ENCODE data around the gene KAT5.
"Not testable (repeated sequence)": the region's sequence is repeated elsewhere in the genome, so short reads cannot be mapped to it uniquely, and the experiment has no call there.

Gene KAT5

GRCh38 chr11:65718531-65718930 lies 6.5 kb downstream of the KAT5 start:
- H3K9me3 Mint-ChIP-seq, result no peaks in the 10 kb centered on the region
- ATAC-seq, result no peak
- H3K27me3 Mint-ChIP-seq, result no peaks in the 10 kb centered on the region
- peak overlapping the region; percentile 96 for H3K27ac Mint-ChIP-seq
- H3K4me1 Mint-ChIP-seq, result peaks cover 31% of the 10 kb centered on the region
- DNase-seq, result no peak
- H3K36me3 Mint-ChIP-seq (ENCODE audit: low read depth), result peaks cover 54% of the 10 kb centered on the region
- H3K4me3 Mint-ChIP-seq, result peak overlapping the region; percentile 97

DNA sequence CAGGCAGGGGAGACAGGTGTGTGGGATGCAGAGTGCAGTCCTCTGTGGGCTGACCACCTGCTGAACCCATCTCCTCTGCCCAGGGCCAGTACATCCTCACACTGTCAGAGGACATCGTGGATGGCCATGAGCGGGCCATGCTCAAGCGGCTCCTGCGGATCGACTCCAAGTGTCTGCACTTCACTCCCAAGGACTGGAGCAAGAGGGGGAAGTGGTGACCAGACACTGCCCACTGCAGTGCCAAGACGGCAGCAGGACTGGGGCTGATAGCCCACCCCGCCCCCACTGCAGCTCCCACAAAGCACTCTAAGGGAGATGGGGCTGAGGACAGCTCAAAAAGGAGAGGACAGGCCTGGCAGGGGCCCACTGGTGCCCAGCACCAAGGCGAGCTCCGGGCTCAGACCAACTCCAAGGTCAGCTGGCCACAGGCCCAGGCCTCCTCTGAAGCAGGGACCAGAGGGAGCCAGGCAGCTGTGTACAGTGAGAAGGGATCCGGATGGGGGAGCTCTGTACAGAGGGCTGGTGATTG lies 7.0 kb downstream of the KAT5 start:
- Mint-ChIP-seq H3K4me3 (peak overlapping the region; percentile 97), H3K9me3 (no peaks in the 10 kb centered on the region), H3K4me1 (peaks cover 27% of the 10 kb centered on the region), H3K27ac (peak overlapping the region; percentile 96), H3K27me3 (no peaks in the 10 kb centered on the region), H3K36me3 (ENCODE audit: low read depth) (peaks cover 49% of the 10 kb centered on the region)
- DNase-seq (no peak), ATAC-seq (no peak)

GRCh38 chr11:65719871-65720210 lies 7.8 kb downstream of the KAT5 start:
- DNase-seq (peak; percentile 43), ATAC-seq (peak; percentile 8)
- peaks cover 25% of the 10 kb centered on the region for H3K4me1 Mint-ChIP-seq
- H3K27me3 Mint-ChIP-seq, result no peaks in the 10 kb centered on the region
- H3K36me3 Mint-ChIP-seq (ENCODE audit: low read depth), result peaks cover 43% of the 10 kb centered on the region
- peak overlapping the region; percentile 96 for H3K27ac Mint-ChIP-seq
- H3K9me3 Mint-ChIP-seq, result no peaks in the 10 kb centered on the region
- peak overlapping the region; percentile 97 for H3K4me3 Mint-ChIP-seq

- Mint-ChIP-seq H3K36me3 (ENCODE audit: low read depth) (peaks cover 38% of the 10 kb centered on the region), H3K27ac (peak within 1 kb of the TSS; percentile 96), H3K9me3 (no peaks in the 10 kb centered on the region), H3K4me1 (peaks cover 25% of the 10 kb centered on the region), H3K27me3 (no peaks in the 10 kb centered on the region), H3K4me3 (peak within 1 kb of the TSS; percentile 97)
- peak; percentile 80 for DNase-seq
- peak; percentile 91 for ATAC-seq
Measured at GRCh38 chr11:65720211-65720934, 8.3 kb downstream of the KAT5 start, which contains the start of gene RNASEH2C. Gene RNASEH2C, minus strand, starts transcription at chr11:65720798. Its CDS starts 40 bp downstream, at chr11:65720758.

DNA sequence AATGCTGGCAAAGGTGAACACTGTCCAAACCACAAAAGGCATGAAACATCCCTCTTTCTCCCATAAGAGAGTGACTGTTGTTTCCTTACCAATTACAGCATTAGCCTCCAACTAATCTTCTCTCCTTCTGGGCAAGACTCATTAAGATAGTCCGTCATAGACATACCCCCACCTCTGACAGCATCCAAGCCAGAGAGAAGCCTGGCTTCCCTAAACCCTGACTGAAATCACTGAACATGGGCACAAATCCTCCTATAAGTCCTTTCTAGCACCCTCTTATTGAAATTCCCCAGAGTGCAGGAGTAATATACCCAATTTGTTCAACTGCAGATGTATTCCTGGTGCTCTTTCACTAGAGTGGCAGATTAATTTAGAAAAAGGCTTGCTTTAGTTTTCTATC lies 10.2 kb downstream of the KAT5 start:
- Mint-ChIP-seq H3K27ac (no peak overlapping the region), H3K9me3 (no peaks in the 10 kb centered on the region), H3K4me3 (no peak overlapping the region), H3K4me1 (peaks cover 22% of the 10 kb centered on the region), H3K27me3 (no peaks in the 10 kb centered on the region), H3K36me3 (ENCODE audit: low read depth) (peaks cover 23% of the 10 kb centered on the region)
- no peak for ATAC-seq
- no peak for DNase-seq

- Mint-ChIP-seq H3K4me1 (peaks cover 3% of the 10 kb centered on the region), H3K27ac (no peak overlapping the region), H3K36me3 (ENCODE audit: low read depth) (no peaks in the 10 kb centered on the region), H3K9me3 (no peaks in the 10 kb centered on the region), H3K4me3 (no peak overlapping the region), H3K27me3 (peaks cover 7% of the 10 kb centered on the region)
- DNase-seq (no peak), ATAC-seq (no peak)
Measured at GRCh38 chr11:65726660-65727059, 14.6 kb downstream of the KAT5 start.

DNA sequence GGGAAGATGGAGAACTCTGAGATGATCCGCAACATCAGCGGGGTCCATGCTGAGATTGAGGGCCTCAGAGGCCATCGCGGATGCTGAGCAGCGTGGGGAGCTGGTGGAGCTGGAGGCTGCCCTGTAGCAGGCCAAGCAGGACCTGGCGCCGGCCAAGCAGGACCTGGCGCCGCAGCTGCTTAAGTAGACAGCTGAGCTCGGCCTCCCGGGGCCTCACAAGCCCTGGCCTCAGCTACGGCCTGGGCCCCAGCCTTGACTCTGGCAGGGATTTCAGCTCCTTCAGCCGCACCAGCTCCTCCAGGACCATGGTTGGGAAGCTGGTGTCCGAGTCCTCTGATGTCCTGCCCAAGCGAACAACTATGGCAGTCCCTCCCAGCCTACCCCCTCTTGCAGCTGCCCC lies 15.8 kb downstream of the KAT5 start:
- ATAC-seq, result no peak
- Mint-ChIP-seq H3K4me3 (no peak overlapping the region), H3K36me3 (ENCODE audit: low read depth) (no peaks in the 10 kb centered on the region), H3K9me3 (no peaks in the 10 kb centered on the region), H3K4me1 (no peaks in the 10 kb centered on the region), H3K27me3 (peaks cover 14% of the 10 kb centered on the region), H3K27ac (no peak overlapping the region)
- DNase-seq, result no peak

- Mint-ChIP-seq H3K36me3 (ENCODE audit: low read depth) (no peaks in the 10 kb centered on the region), H3K27me3 (peaks cover 20% of the 10 kb centered on the region), H3K4me1 (no peaks in the 10 kb centered on the region), H3K4me3 (no peak overlapping the region), H3K27ac (no peak overlapping the region), H3K9me3 (no peaks in the 10 kb centered on the region)
- ATAC-seq, result no peak
- no peak for DNase-seq
Measured at GRCh38 chr11:65730461-65730860, 18.4 kb downstream of the KAT5 start.

DNA sequence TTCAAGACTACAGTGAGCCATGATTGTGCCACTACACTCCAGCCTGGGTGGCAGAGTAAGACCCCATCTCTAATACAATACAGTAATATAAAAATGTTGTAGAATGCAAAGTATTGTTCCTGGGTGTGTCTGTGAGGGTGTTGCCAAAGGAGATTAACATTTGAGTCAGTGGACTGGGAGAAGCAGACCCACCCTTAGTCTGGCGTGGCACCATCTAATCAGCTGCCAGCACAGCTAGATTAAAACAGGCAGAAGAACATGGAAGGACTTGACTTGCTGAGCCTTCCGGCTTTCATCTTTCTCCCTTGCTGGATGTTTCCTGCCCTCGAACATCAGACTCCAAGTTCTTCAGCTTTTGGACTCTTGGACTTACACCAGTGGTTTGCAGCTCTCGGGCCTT lies 23.1 kb downstream of the KAT5 start:
- ATAC-seq; H3K4me1 Mint-ChIP-seq; H3K4me3 Mint-ChIP-seq; H3K36me3 Mint-ChIP-seq (ENCODE audit: low read depth); DNase-seq; H3K27ac Mint-ChIP-seq: not testable (repeated sequence)
- H3K9me3 Mint-ChIP-seq, result peaks cover 13% of the 10 kb centered on the region
- peaks cover 27% of the 10 kb centered on the region for H3K27me3 Mint-ChIP-seq

GRCh38 chr11:65736810-65737209 lies 24.8 kb downstream of the KAT5 start:
- Mint-ChIP-seq H3K36me3 (ENCODE audit: low read depth) (peaks cover 3% of the 10 kb centered on the region), H3K4me3 (no peak overlapping the region), H3K9me3 (peaks cover 13% of the 10 kb centered on the region), H3K27me3 (peaks cover 22% of the 10 kb centered on the region), H3K4me1 (no peaks in the 10 kb centered on the region), H3K27ac (no peak overlapping the region)
- ATAC-seq (no peak), DNase-seq (no peak)

DNA sequence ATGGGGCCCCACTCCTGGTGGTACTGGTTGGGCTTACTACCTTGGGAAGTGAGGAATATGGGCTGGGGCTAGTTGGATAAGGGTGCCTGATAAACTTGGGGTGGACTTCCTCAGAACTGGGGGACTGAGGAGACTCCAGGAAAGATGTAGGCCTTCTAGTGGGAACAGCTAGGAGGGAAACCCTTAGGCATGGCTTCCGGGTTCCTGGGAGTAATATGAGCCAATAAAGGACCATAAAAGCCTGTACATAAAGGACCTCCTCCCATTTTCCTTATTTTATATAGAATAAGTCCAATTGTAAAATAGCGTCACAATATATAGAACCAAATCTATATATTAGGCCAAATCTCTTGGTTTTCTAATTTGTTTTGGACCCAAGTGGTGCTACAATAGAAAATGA lies 27.0 kb downstream of the KAT5 start:
- Mint-ChIP-seq H3K27me3 (peaks cover 14% of the 10 kb centered on the region), H3K27ac (no peak overlapping the region), H3K9me3 (peaks cover 13% of the 10 kb centered on the region), H3K4me1 (no peaks in the 10 kb centered on the region), H3K4me3 (no peak overlapping the region), H3K36me3 (ENCODE audit: low read depth) (peaks cover 3% of the 10 kb centered on the region)
- DNase-seq (no peak), ATAC-seq (no peak)

DNA sequence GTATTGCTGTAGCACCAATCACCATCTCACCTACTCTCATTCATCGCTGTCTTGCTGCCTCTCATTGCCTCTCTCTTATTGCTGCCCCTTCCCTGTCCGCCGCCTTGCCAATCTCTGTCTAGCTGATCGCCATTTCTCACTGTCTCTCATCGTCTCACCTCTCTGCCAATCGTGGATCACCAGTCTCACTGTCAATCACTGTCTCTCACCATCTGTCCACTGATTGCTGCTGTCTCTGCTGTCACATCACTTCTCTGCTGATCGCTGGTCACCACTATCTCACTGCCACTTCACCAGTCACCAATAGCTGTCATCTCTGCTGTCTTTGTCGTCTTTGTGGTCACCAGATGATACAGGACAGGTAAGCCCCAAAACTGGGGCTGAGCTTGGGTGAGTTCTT lies 29.1 kb downstream of the KAT5 start:
- ATAC-seq, result no peak
- H3K36me3 Mint-ChIP-seq (ENCODE audit: low read depth), result peaks cover 3% of the 10 kb centered on the region
- no peak for DNase-seq
- peaks cover 13% of the 10 kb centered on the region for H3K9me3 Mint-ChIP-seq
- H3K27me3 Mint-ChIP-seq, result peaks cover 14% of the 10 kb centered on the region
- H3K4me3 Mint-ChIP-seq, result no peak overlapping the region
- no peaks in the 10 kb centered on the region for H3K4me1 Mint-ChIP-seq
- no peak overlapping the region for H3K27ac Mint-ChIP-seq

GRCh38 chr11:65742353-65742752 lies 30.3 kb downstream of the KAT5 start:
- ATAC-seq (no peak), DNase-seq (no peak)
- H3K9me3 Mint-ChIP-seq, result peaks cover 4% of the 10 kb centered on the region
- H3K27me3 Mint-ChIP-seq, result peaks cover 15% of the 10 kb centered on the region
- H3K36me3 Mint-ChIP-seq (ENCODE audit: low read depth), result no peaks in the 10 kb centered on the region
- no peaks in the 10 kb centered on the region for H3K4me1 Mint-ChIP-seq
- H3K4me3 Mint-ChIP-seq, result no peak overlapping the region
- H3K27ac Mint-ChIP-seq, result no peak overlapping the region

DNA sequence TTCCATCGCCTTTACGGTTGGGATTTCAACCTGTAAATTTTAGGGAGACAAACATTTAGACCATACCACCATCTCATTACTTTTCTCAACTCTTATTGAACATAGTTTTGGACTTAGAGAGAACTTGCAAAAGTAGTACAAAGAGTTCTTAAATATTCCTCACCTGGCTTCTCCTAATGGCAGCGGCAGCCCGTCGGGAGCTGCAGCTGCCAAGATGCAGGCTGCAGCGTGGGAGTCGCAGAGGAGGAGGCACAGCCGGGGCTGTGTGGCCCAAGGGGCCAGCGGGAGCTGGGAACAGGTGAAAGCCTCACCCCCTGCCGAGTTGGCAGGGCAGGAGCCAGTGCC lies 31.6 kb downstream of the KAT5 start:
- DNase-seq (no peak), ATAC-seq (no peak)
- H3K27me3 Mint-ChIP-seq, result peaks cover 8% of the 10 kb centered on the region
- H3K4me3 Mint-ChIP-seq, result no peak overlapping the region
- no peaks in the 10 kb centered on the region for H3K36me3 Mint-ChIP-seq (ENCODE audit: low read depth)
- no peak overlapping the region for H3K27ac Mint-ChIP-seq
- H3K4me1 Mint-ChIP-seq, result no peaks in the 10 kb centered on the region
- H3K9me3 Mint-ChIP-seq, result no peaks in the 10 kb centered on the region

DNA sequence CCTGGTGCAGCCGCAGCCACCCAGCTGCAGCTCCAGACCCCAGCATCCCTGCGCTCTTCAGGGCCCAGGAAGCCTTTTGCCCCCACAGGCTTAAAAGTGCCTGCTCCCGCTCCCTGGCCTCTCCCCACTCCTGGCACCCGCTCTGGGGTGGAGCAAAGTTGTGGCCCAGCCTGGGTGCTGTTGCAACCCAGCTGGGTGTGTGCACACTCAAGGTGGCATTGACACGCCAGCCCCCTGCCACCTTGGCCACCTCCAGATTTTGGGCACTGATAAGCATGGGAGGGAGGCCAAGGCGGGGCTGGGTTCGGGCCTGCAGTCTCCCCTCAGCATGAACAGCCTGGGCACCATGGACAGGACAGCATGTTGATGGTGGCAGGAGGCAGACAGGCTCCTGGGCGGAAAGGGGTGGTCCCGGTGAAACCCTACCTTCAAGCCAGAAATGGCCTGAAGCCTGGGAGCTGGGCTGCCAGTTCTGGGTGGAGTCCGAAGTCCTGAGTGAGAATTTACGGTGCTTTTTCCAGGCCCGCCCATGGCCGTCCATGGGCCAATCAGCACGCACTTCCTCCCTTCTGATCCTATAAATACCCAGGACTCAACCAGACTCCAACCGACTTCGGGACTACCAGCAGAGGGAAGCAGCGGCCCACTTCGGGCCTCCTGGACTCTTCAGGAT lies 32.1 kb downstream of the KAT5 start:
- Mint-ChIP-seq H3K4me1 (no peaks in the 10 kb centered on the region), H3K27ac (no peak overlapping the region), H3K36me3 (ENCODE audit: low read depth) (no peaks in the 10 kb centered on the region), H3K4me3 (no peak overlapping the region), H3K27me3 (peaks cover 8% of the 10 kb centered on the region), H3K9me3 (no peaks in the 10 kb centered on the region)
- ATAC-seq, result peak; percentile 36
- DNase-seq, result peak; percentile 22

Measured in activated naive CD8-positive, alpha-beta T cell treated with anti-CD3 and anti-CD28 coated beads, Interleukin-2, amount 50 U/mL, for 24 hours (primary cell).